WTC11 (cell line): Measurements from ENCODE around the gene MAPK14. TPM values are rescaled to one million over a fixed set of nuclear protein-coding genes. Genes with fewer than 3 reads are reported as not detected.

ENCODE experiments used
- ATAC-seq: fragments of 200-7000 bp; cut with Tn5 transposase; 2 replicates; pipeline ENCODE4 v1.10.0; 2021; ENCODE audit warnings: mild to moderate bottlenecking, moderate library complexity
- CTCF ChIA-PET: fragments of 300-600 bp; sonication (Branson Sonifier 250); formaldehyde crosslinking; loops from one replicate; lab custom pipeline; 2021; ENCODE audit warnings: antibody characterized with exemption; lab: Charles Lee
- POLR2A ChIA-PET: fragments of 350-600 bp; sonication (Branson Sonifier 250); formaldehyde crosslinking; loops from one replicate; lab custom pipeline; 2021; ENCODE audit warnings: antibody characterized with exemption; lab: Charles Lee
- DNase-seq: peaks from one replicate; pipeline ENCODE4 v3.0.0; 2021; ENCODE audit warnings: low spot score
- H3K27ac Mint-ChIP-seq: 2 replicates; pipeline ENCODE4 v1.8.0; 2021; ENCODE audit warnings: mixed read lengths
- H3K27me3 Mint-ChIP-seq: 2 replicates; pipeline ENCODE4 v1.8.0; 2021; ENCODE audit warnings: low read depth, mild to moderate bottlenecking, moderate library complexity, mixed read lengths
- H3K36me3 Mint-ChIP-seq: 2 replicates; pipeline ENCODE4 v1.8.0; 2021; ENCODE audit warnings: mixed read lengths
- H3K4me1 Mint-ChIP-seq: 2 replicates; pipeline ENCODE4 v1.8.0; 2022; ENCODE audit warnings: mixed read lengths
- H3K4me3 Mint-ChIP-seq: 2 replicates; pipeline ENCODE4 v1.8.0; 2021; ENCODE audit warnings: mild to moderate bottlenecking, moderate library complexity, mixed read lengths
- H3K9me3 Mint-ChIP-seq: 2 replicates; pipeline ENCODE4 v1.8.0; 2021; ENCODE audit warnings: mixed read lengths
- CBFB ChIP-seq: sonication (generic); formaldehyde crosslinking; IDR thresholded peaks from 2 replicates; pipeline ENCODE4 v1.8.1; 2022; ENCODE audit warnings: mild to moderate bottlenecking, low read depth, missing genetic modification reagents
- CREM ChIP-seq: sonication (generic); formaldehyde crosslinking; IDR thresholded peaks from 2 replicates; pipeline ENCODE4 v1.8.1; 2022; ENCODE audit warnings: mild to moderate bottlenecking, missing genetic modification reagents, moderate library complexity
- CTCF ChIP-seq: fragments of 200-600 bp; IDR thresholded peaks from 2 replicates; pipeline ENCODE4 v1.8.0; 2022; ENCODE audit warnings: antibody characterized with exemption
- FOXP1 ChIP-seq: sonication (generic); formaldehyde crosslinking; IDR thresholded peaks from 2 replicates; pipeline ENCODE4 v1.8.0; 2022; ENCODE audit warnings: missing genetic modification reagents, mild to moderate bottlenecking, moderate library complexity, borderline replicate concordance
- GRHL2 ChIP-seq: fragments of 250-450 bp; sonication (Bioruptor Pico); IDR thresholded peaks from 2 replicates; pipeline ENCODE4 v1.8.0; 2022; ENCODE audit warnings: mild to moderate bottlenecking, moderate library complexity; ENCODE audit not compliant: insufficient replicate concordance, severe bottlenecking
- JUN ChIP-seq: sonication (generic); formaldehyde crosslinking; IDR thresholded peaks from 2 replicates; pipeline ENCODE4 v1.8.0; 2023; ENCODE audit warnings: mild to moderate bottlenecking, missing genetic modification reagents
- MXD4 ChIP-seq: fragments of 250-450 bp; sonication (Bioruptor Pico); IDR thresholded peaks from 2 replicates; pipeline ENCODE4 v1.8.0; 2021; ENCODE audit warnings: mild to moderate bottlenecking, moderate library complexity, borderline replicate concordance
- NFE2L1 ChIP-seq: sonication (generic); formaldehyde crosslinking; IDR thresholded peaks from 2 replicates; pipeline ENCODE4 v1.8.1; 2023; ENCODE audit warnings: missing genetic modification reagents
- NFYB ChIP-seq: sonication (generic); formaldehyde crosslinking; conservative IDR thresholded peaks from 2 replicates; pipeline ENCODE4 v1.8.0; 2022; ENCODE audit warnings: low read depth, missing genetic modification reagents
- PRRX2 ChIP-seq: fragments of 250-450 bp; sonication (Bioruptor Pico); IDR thresholded peaks from 2 replicates; pipeline ENCODE4 v1.8.0; 2021; ENCODE audit warnings: mild to moderate bottlenecking
- SMAD4 ChIP-seq: sonication (generic); formaldehyde crosslinking; IDR thresholded peaks from 2 replicates; pipeline ENCODE4 v1.8.0; 2022; ENCODE audit warnings: mild to moderate bottlenecking, missing genetic modification reagents
- USF1 ChIP-seq: sonication (generic); formaldehyde crosslinking; IDR thresholded peaks from 2 replicates; pipeline ENCODE4 v1.8.0; 2022; ENCODE audit warnings: mild to moderate bottlenecking, missing genetic modification reagents
- ZBTB21 ChIP-seq: sonication (generic); formaldehyde crosslinking; IDR thresholded peaks from 2 replicates; pipeline ENCODE4 v1.8.1; 2023; ENCODE audit warnings: mild to moderate bottlenecking, missing genetic modification reagents, borderline replicate concordance
- ZNF263 ChIP-seq: sonication (generic); formaldehyde crosslinking; IDR thresholded peaks from 2 replicates; pipeline ENCODE4 v1.8.1; 2022; ENCODE audit warnings: low read depth, mild to moderate bottlenecking, moderate library complexity, missing genetic modification reagents
- ZSCAN18 ChIP-seq: fragments of 250-450 bp; sonication (Bioruptor Pico); IDR thresholded peaks from 2 replicates; pipeline ENCODE4 v2.1.2; 2022; ENCODE audit warnings: mild to moderate bottlenecking, moderate library complexity
- total RNA-seq: library from RNA; stranded (reverse); gene quantifications from 3 replicates; pipeline ENCODE4 v1.2.3, GENCODE V29; 2021
- TF ChIP-seq, protein P1 (sequence below): sonication (generic); formaldehyde crosslinking; IDR thresholded peaks from 2 replicates; pipeline ENCODE4 v1.8.0; 2023; ENCODE audit warnings: mild to moderate bottlenecking, missing genetic modification reagents
- TF ChIP-seq, protein P2 (sequence below): sonication (generic); formaldehyde crosslinking; conservative IDR thresholded peaks from 2 replicates; pipeline ENCODE4 v1.8.1; 2023; ENCODE audit warnings: mild to moderate bottlenecking, low read depth, missing genetic modification reagents, moderate library complexity
- TF ChIP-seq, protein P3 (sequence below): sonication (generic); formaldehyde crosslinking; IDR thresholded peaks from 2 replicates; pipeline ENCODE4 v1.8.0; 2022; ENCODE audit warnings: missing genetic modification reagents

MAPK14 gene
- total RNA-seq, 1 experiment from 2014 or later, result 34.0 TPM

- H3K4me1 Mint-ChIP-seq, result no peaks in the 10 kb centered on the region
- CTCF ChIA-PET, result interaction anchor here (1.4 kb wide), 1 partner anchor 67 kb away, joined by 3 read pairs; no protein-coding TSS in a partner anchor
- DNase-seq (no peak), ATAC-seq (no peak)
- no peak for TF ChIP-seq PRRX2
- TF ChIP-seq, protein P1, sequence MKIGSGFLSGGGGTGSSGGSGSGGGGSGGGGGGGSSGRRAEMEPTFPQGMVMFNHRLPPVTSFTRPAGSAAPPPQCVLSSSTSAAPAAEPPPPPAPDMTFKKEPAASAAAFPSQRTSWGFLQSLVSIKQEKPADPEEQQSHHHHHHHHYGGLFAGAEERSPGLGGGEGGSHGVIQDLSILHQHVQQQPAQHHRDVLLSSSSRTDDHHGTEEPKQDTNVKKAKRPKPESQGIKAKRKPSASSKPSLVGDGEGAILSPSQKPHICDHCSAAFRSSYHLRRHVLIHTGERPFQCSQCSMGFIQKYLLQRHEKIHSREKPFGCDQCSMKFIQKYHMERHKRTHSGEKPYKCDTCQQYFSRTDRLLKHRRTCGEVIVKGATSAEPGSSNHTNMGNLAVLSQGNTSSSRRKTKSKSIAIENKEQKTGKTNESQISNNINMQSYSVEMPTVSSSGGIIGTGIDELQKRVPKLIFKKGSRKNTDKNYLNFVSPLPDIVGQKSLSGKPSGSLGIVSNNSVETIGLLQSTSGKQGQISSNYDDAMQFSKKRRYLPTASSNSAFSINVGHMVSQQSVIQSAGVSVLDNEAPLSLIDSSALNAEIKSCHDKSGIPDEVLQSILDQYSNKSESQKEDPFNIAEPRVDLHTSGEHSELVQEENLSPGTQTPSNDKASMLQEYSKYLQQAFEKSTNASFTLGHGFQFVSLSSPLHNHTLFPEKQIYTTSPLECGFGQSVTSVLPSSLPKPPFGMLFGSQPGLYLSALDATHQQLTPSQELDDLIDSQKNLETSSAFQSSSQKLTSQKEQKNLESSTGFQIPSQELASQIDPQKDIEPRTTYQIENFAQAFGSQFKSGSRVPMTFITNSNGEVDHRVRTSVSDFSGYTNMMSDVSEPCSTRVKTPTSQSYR (CRISPR knock-in tag), result no peak
- TF ChIP-seq JUN, result no peak
- TF ChIP-seq, protein P2, sequence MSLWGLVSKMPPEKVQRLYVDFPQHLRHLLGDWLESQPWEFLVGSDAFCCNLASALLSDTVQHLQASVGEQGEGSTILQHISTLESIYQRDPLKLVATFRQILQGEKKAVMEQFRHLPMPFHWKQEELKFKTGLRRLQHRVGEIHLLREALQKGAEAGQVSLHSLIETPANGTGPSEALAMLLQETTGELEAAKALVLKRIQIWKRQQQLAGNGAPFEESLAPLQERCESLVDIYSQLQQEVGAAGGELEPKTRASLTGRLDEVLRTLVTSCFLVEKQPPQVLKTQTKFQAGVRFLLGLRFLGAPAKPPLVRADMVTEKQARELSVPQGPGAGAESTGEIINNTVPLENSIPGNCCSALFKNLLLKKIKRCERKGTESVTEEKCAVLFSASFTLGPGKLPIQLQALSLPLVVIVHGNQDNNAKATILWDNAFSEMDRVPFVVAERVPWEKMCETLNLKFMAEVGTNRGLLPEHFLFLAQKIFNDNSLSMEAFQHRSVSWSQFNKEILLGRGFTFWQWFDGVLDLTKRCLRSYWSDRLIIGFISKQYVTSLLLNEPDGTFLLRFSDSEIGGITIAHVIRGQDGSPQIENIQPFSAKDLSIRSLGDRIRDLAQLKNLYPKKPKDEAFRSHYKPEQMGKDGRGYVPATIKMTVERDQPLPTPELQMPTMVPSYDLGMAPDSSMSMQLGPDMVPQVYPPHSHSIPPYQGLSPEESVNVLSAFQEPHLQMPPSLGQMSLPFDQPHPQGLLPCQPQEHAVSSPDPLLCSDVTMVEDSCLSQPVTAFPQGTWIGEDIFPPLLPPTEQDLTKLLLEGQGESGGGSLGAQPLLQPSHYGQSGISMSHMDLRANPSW (CRISPR knock-in tag), result no peak
- TF ChIP-seq CTCF, result no peak
- TF ChIP-seq ZBTB21 (CRISPR knock-in tag), result no peak
- TF ChIP-seq GRHL2 (CRISPR knock-in tag), result no peak
- TF ChIP-seq FOXP1 (CRISPR knock-in tag), result no peak
- TF ChIP-seq NFE2L1, result no peak
- no peak for TF ChIP-seq MXD4 (CRISPR knock-in tag)
- TF ChIP-seq NFYB, result no peak
- no peak for TF ChIP-seq CREM
- TF ChIP-seq, protein P3, sequence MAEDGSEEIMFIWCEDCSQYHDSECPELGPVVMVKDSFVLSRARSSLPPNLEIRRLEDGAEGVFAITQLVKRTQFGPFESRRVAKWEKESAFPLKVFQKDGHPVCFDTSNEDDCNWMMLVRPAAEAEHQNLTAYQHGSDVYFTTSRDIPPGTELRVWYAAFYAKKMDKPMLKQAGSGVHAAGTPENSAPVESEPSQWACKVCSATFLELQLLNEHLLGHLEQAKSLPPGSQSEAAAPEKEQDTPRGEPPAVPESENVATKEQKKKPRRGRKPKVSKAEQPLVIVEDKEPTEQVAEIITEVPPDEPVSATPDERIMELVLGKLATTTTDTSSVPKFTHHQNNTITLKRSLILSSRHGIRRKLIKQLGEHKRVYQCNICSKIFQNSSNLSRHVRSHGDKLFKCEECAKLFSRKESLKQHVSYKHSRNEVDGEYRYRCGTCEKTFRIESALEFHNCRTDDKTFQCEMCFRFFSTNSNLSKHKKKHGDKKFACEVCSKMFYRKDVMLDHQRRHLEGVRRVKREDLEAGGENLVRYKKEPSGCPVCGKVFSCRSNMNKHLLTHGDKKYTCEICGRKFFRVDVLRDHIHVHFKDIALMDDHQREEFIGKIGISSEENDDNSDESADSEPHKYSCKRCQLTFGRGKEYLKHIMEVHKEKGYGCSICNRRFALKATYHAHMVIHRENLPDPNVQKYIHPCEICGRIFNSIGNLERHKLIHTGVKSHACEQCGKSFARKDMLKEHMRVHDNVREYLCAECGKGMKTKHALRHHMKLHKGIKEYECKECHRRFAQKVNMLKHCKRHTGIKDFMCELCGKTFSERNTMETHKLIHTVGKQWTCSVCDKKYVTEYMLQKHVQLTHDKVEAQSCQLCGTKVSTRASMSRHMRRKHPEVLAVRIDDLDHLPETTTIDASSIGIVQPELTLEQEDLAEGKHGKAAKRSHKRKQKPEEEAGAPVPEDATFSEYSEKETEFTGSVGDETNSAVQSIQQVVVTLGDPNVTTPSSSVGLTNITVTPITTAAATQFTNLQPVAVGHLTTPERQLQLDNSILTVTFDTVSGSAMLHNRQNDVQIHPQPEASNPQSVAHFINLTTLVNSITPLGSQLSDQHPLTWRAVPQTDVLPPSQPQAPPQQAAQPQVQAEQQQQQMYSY (CRISPR knock-in tag), result no peak
- no peak for TF ChIP-seq ZNF263 (CRISPR knock-in tag)
- TF ChIP-seq CBFB (CRISPR knock-in tag), result no peak
- POLR2A ChIA-PET, result no interaction called here
- H3K36me3 Mint-ChIP-seq, result 0 out of 2 replicates have a peak, but pooled peaks cover 6% of the 10 kb centered on the region
- H3K9me3 Mint-ChIP-seq, result no peaks in the 10 kb centered on the region
- H3K27me3 Mint-ChIP-seq, result no peaks in the 10 kb centered on the region
- H3K4me3 Mint-ChIP-seq, result no peak overlapping the region
- H3K27ac Mint-ChIP-seq, result no peak overlapping the region
These were observed 45.1 kb downstream of the MAPK14 start for GRCh38 chr6:36072681-36073080.

GRCh38 chr6:36073587-36073986 lies 46.0 kb downstream of the MAPK14 start:
- Mint-ChIP-seq H3K4me3 (no peak overlapping the region), H3K4me1 (no peaks in the 10 kb centered on the region), H3K27me3 (no peaks in the 10 kb centered on the region), H3K27ac (no peak overlapping the region), H3K9me3 (no peaks in the 10 kb centered on the region), H3K36me3 (0 out of 2 replicates have a peak, but pooled peaks cover 6% of the 10 kb centered on the region)
- ATAC-seq, result no peak
- ChIA-PET CTCF (interaction anchor here (1.4 kb wide), 1 partner anchor 66 kb away, joined by 3 read pairs; no protein-coding TSS in a partner anchor), POLR2A (interaction anchor here (0.8 kb wide), 1 partner anchor 16 kb away, joined by 3 read pairs; no protein-coding TSS in a partner anchor)
- no peak for DNase-seq
- TF ChIP-seq, protein P1 (CRISPR knock-in tag), result no peak
- TF ChIP-seq USF1 (CRISPR knock-in tag), result no peak
- no peak for TF ChIP-seq ZSCAN18 (CRISPR knock-in tag)
- TF ChIP-seq SMAD4, result no peak
